Measurements from ENCODE around the gene COL15A1.

GRCh38 chr9:99037769-99038483, 94.2 kb downstream of the COL15A1 start:
- TF ChIP-seq, protein P1, sequence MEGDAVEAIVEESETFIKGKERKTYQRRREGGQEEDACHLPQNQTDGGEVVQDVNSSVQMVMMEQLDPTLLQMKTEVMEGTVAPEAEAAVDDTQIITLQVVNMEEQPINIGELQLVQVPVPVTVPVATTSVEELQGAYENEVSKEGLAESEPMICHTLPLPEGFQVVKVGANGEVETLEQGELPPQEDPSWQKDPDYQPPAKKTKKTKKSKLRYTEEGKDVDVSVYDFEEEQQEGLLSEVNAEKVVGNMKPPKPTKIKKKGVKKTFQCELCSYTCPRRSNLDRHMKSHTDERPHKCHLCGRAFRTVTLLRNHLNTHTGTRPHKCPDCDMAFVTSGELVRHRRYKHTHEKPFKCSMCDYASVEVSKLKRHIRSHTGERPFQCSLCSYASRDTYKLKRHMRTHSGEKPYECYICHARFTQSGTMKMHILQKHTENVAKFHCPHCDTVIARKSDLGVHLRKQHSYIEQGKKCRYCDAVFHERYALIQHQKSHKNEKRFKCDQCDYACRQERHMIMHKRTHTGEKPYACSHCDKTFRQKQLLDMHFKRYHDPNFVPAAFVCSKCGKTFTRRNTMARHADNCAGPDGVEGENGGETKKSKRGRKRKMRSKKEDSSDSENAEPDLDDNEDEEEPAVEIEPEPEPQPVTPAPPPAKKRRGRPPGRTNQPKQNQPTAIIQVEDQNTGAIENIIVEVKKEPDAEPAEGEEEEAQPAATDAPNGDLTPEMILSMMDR (IDR thresholded peaks at IDR 0.05; ENCODE audit: insufficient read depth, low read length): no peak
- TF ChIP-seq POLR2AphosphoS5 (IDR thresholded peaks at IDR 0.05; ENCODE audit: low read depth) (no peak), REST (IDR thresholded peaks at IDR 0.05; ENCODE audit: insufficient replicate concordance, low read depth) (no peak), GABPA (IDR thresholded peaks at IDR 0.05; ENCODE audit: low read depth) (no peak), SPI1 (IDR thresholded peaks at IDR 0.05; ENCODE audit: borderline replicate concordance, low read depth) (no peak)
